T-helper 2 cell (primary cell): ENCODE measurements around the gene GJD3.

Source experiments
- DNase-seq, 5 experiments: peaks; one replicate each; pipeline versions ENCODE4 v3.0.0 to v3.0.0-alpha.2; 2012 to 2022

GJD3 gene

GRCh38 chr17:40366861-40367518 lies 2.5 kb upstream of the GJD3 start:
- DNase-seq, result no peak

GRCh38 chr17:40366076-40366860 lies 1.7 kb upstream of the GJD3 start:
- DNase-seq, result no peak

- no peak for DNase-seq
Observed at GRCh38 chr17:40364906-40365305, 369 bp upstream of the GJD3 start.

GRCh38 chr17:40363111-40363827 lies 1.3 kb downstream of the GJD3 start:
- peak in 1 of 5 experiments; percentile 71 for DNase-seq

GRCh38 chr17:40362696-40363110 lies 1.8 kb downstream of the GJD3 start:
- peak; percentile 49 to 91 (median 66) for DNase-seq

GRCh38 chr17:40361925-40362695 lies 2.4 kb downstream of the GJD3 start:
- DNase-seq, result no peak

- no peak for DNase-seq
Observed at GRCh38 chr17:40361063-40361924, 3.2 kb downstream of the GJD3 start.

GRCh38 chr17:40360091-40360490 lies 4.4 kb downstream of the GJD3 start:
- DNase-seq, result no peak

- DNase-seq, result peak; percentile 69 to 86 (median 81)
Observed at GRCh38 chr17:40358323-40359038, 6.1 kb downstream of the GJD3 start.

GRCh38 chr17:40356990-40357881 lies 7.3 kb downstream of the GJD3 start:
- DNase-seq, result no peak

- DNase-seq, result no peak
Observed at GRCh38 chr17:40355804-40356758, 8.5 kb downstream of the GJD3 start.

- DNase-seq, result peak; percentile 59 to 72 (median 68)
Observed at GRCh38 chr17:40355123-40355803, 9.3 kb downstream of the GJD3 start.

- DNase-seq, result no peak
Observed at GRCh38 chr17:40354221-40355122, 10.1 kb downstream of the GJD3 start.

GRCh38 chr17:40352779-40353394 lies 11.7 kb downstream of the GJD3 start:
- DNase-seq, result no peak

GRCh38 chr17:40352237-40352778 lies 12.2 kb downstream of the GJD3 start:
- DNase-seq, result no peak
